Parathyroid adenoma (tissue), 2 donors: Measurements from ENCODE around the gene BCKDHB.

Experiments
- H2AFZ ChIP-seq: fragments of 300-600 bp; sonication (generic); one replicate; pipeline ENCODE4 v1.7.0; 2017; ENCODE audit warnings: antibody characterized with exemption, mild to moderate bottlenecking
- H3K27ac ChIP-seq: fragments of 300-600 bp; sonication (generic); one replicate; pipeline ENCODE4 v1.7.0; 2017
- H3K27me3 ChIP-seq: fragments of 300-600 bp; sonication (generic); one replicate; pipeline ENCODE4 v1.7.0; 2017; ENCODE audit warnings: low read length; ENCODE audit not compliant: control insufficient read depth, insufficient read depth
- H3K36me3 ChIP-seq: fragments of 300-600 bp; sonication (generic); one replicate; pipeline ENCODE4 v1.7.0; 2017; ENCODE audit warnings: low read length; ENCODE audit not compliant: control insufficient read depth, insufficient read depth
- H3K4me1 ChIP-seq: fragments of 300-600 bp; sonication (generic); one replicate; pipeline ENCODE4 v1.7.0; 2017; ENCODE audit warnings: control low read depth
- H3K4me2 ChIP-seq: fragments of 300-600 bp; sonication (generic); one replicate; pipeline ENCODE4 v1.7.0; 2017; ENCODE audit warnings: low read length
- H3K4me3 ChIP-seq: fragments of 300-600 bp; sonication (generic); one replicate; pipeline ENCODE4 v1.7.0; 2017; ENCODE audit warnings: low read depth, low read length
- H3K79me2 ChIP-seq: fragments of 300-600 bp; sonication (generic); one replicate; pipeline ENCODE4 v1.7.0; 2017; ENCODE audit warnings: control low read depth
- H3K9ac ChIP-seq: fragments of 300-600 bp; sonication (generic); one replicate; pipeline ENCODE4 v1.7.0; 2017; ENCODE audit warnings: mild to moderate bottlenecking
- H3K9me3 ChIP-seq: fragments of 300-600 bp; sonication (generic); one replicate; pipeline ENCODE4 v1.7.0; 2017; ENCODE audit warnings: low read length; ENCODE audit not compliant: control insufficient read depth
- CTCF ChIP-seq: fragments of 300-600 bp; sonication (generic); IDR thresholded peaks from one replicate; pipeline ENCODE4 v1.7.0; 2017; ENCODE audit warnings: antibody characterized with exemption, mild to moderate bottlenecking
- donor health status: primary hyperparathyroidism.

Gene BCKDHB

GRCh38 chr6:80277501-80277900 lies 171.0 kb downstream of the BCKDHB start:
- Histone ChIP-seq H3K27ac (no peak overlapping the region), H3K9ac (no peak overlapping the region), H2AFZ (no peak overlapping the region), H3K27me3 (no peaks in the 10 kb centered on the region), H3K9me3 (no peaks in the 10 kb centered on the region), H3K79me2 (no peaks in the 10 kb centered on the region), H3K4me3 (no peak overlapping the region), H3K36me3 (no peaks in the 10 kb centered on the region), H3K4me2 (no peak overlapping the region), H3K4me1 (no peaks in the 10 kb centered on the region)
- no peak for TF ChIP-seq CTCF

DNA sequence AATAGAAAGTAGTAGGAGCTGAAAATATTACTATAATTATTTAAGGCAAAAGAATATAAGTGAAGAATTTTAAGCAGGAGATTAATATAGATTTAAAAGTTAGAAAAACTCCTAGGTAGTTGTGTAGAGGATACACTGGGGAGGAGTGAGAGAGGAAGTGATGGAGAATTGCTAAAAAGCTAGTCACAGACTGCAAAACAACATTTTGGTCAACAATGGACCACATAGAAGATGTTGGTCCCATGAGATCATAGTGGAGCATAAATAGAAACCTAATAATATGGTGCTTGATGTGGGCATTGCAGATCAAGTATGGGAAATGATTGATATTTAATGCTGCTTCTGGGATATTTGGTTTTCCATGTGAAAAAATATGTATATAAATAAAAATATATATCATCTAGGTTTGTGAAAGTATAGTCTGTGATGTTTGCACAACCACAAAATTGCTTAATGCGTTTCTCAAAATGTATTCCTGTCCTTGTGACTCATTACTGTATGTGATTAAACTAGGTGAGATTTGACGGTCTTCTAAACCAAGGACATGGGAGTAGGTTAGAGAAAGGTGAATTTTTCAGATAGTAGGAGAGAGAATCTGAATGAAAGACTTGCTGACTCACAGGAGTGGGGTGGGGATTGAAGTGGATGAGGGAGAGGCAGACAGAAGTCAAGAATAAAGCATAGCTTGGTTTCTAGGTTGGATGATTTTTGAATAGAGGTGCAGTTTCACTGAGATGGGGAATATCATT lies 174.0 kb downstream of the BCKDHB start:
- Histone ChIP-seq H3K4me2 (no peak overlapping the region), H3K9ac (no peak overlapping the region), H3K4me3 (no peak overlapping the region), H2AFZ (no peak overlapping the region), H3K36me3 (no peaks in the 10 kb centered on the region), H3K79me2 (no peaks in the 10 kb centered on the region), H3K27me3 (no peaks in the 10 kb centered on the region), H3K4me1 (no peaks in the 10 kb centered on the region), H3K27ac (no peak overlapping the region), H3K9me3 (no peaks in the 10 kb centered on the region)
- no peak for TF ChIP-seq CTCF

DNA sequence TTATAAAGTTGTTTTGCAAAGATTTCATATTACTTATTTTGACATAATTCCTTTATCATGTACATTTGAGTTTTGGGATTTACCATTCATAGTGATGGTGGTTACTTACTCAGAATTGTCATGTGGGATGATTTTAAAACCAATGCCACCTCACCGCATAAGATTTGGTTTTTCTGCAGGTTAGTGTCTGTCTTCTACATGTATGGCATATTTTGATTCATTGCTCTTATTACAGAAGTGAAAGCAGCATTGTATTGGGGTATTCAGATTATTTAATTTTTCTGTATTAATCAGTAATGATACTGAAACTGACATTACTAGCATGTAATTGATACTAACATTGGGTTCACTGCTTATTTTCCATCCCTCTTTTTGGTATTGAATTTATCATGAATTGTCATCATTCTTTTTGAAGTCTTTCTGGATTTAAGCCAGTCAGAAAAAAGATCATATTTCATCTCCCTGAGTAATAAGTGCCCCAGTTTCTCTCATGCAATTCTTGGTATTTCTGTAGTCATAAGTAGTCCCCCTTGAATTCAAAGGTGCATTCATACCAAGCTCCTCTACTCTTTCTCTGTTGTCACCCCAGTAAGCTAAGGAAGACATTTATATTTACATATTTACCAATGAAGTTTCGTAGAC lies 176.6 kb downstream of the BCKDHB start:
- Histone ChIP-seq H3K27ac (no peak overlapping the region), H3K27me3 (no peaks in the 10 kb centered on the region), H2AFZ (no peak overlapping the region), H3K4me2 (no peak overlapping the region), H3K4me1 (no peaks in the 10 kb centered on the region), H3K9me3 (no peaks in the 10 kb centered on the region), H3K9ac (no peak overlapping the region), H3K4me3 (no peak overlapping the region), H3K36me3 (no peaks in the 10 kb centered on the region), H3K79me2 (no peaks in the 10 kb centered on the region)
- TF ChIP-seq CTCF, result no peak

DNA sequence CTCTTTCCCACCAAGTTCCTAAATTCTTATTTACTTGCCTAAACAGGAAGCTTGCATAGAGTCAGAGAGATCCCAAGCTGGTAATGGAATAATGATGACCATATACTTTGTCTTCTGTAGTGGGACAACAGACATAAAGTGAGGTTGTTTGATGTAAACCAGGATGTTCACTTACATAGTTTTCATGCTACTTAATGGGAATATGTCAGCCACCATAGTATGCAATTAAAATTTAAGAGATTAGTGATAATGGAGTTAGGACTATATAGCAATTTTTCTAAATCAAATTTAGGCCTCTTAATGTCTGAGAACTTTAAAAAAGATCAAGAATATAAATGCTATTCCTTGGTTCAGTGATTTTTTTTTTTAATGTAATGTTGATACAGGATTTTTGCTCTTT lies 180.6 kb downstream of the BCKDHB start:
- Histone ChIP-seq H3K9me3 (no peaks in the 10 kb centered on the region), H3K36me3 (no peaks in the 10 kb centered on the region), H3K79me2 (no peaks in the 10 kb centered on the region), H3K4me1 (no peaks in the 10 kb centered on the region), H3K9ac (no peak overlapping the region), H3K4me3 (no peak overlapping the region), H3K4me2 (no peak overlapping the region), H3K27ac (no peak overlapping the region), H3K27me3 (no peaks in the 10 kb centered on the region), H2AFZ (no peak overlapping the region)
- TF ChIP-seq CTCF, result no peak

DNA sequence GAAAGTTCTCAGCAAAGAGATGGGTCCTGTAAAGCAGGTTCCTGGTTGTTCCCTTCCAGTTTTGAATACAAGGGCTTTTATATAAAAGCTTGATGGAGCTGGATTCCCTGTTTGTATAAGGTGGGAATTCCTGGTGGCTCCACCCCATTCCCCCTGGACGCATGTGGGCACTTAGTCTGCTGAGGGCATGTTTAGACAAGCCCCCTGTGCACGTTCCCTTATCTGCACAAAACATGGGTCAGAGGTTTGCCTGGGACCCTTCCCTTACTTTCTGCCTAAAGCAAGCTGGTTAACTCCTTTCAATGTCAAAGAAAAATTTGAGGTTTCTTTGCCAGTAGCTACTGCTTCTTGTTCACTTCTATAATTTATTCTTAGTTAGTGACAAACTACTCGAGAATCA lies 181.1 kb downstream of the BCKDHB start:
- no peaks in the 10 kb centered on the region for H3K4me1 ChIP-seq
- H2AFZ ChIP-seq, result no peak overlapping the region
- no peak for TF ChIP-seq CTCF
- H3K9ac ChIP-seq, result no peak overlapping the region
- H3K4me3 ChIP-seq, result no peak overlapping the region
- no peaks in the 10 kb centered on the region for H3K79me2 ChIP-seq
- H3K27ac ChIP-seq, result no peak overlapping the region
- no peak overlapping the region for H3K4me2 ChIP-seq
- H3K9me3 ChIP-seq, result no peaks in the 10 kb centered on the region
- H3K36me3 ChIP-seq, result no peaks in the 10 kb centered on the region
- no peaks in the 10 kb centered on the region for H3K27me3 ChIP-seq
